Esophagus squamous epithelium (tissue), 5 donors: Measurements from ENCODE around the gene TEX12. TPM values are rescaled to one million over a fixed set of nuclear protein-coding genes. Genes with fewer than 3 reads are reported as not detected.
"Not testable (repeated sequence)": the region's sequence is repeated elsewhere in the genome, so short reads cannot be mapped to it uniquely, and the experiment has no call there.

Experiments used
- DNase-seq: peaks from one replicate; lab custom pipeline; 2025; lab: John Stamatoyannopoulos, UW
- H3K27ac ChIP-seq, 4 donors: fragments of 200-600 bp; sonication (generic); one replicate each; pipeline ENCODE4 v1.5.1; 2016 to 2019; ENCODE audit warnings: mild to moderate bottlenecking in 1 of 4
- H3K27me3 ChIP-seq, 4 donors: fragments of 200-600 bp; sonication (generic); 1 replicate in 3 of 4; 2 replicates in 1 of 4; pipeline versions ENCODE4 v1.5.1 to v1.6.0; 2017 to 2021; ENCODE audit warnings: antibody characterized with exemption in 1 of 4
- H3K36me3 ChIP-seq, 3 donors: fragments of 200-600 bp; sonication (generic); one replicate each; pipeline ENCODE4 v1.5.1; 2016 to 2019
- H3K4me1 ChIP-seq, 3 donors: fragments of 200-600 bp; sonication (generic); one replicate each; pipeline ENCODE4 v1.5.1; 2017 to 2019
- H3K4me3 ChIP-seq, 4 donors: fragments of 200-600 bp; sonication (generic); 1 replicate in 3 of 4; 2 replicates in 1 of 4; pipeline ENCODE4 v1.5.1; 2016 to 2019; ENCODE audit warnings: mild to moderate bottlenecking in 2 of 4, moderate library complexity in 1 of 4
- H3K9me3 ChIP-seq, 3 donors: fragments of 200-600 bp; sonication (generic); one replicate each; pipeline ENCODE4 v1.5.1; 2016 to 2019
- CTCF ChIP-seq, 6 experiments: fragments of 450-650 bp in 4 of 6; fragments of 200-600 bp in 2 of 6; sonication (generic) in 2 of 6; IDR thresholded peaks; one replicate each; pipeline ENCODE4 v1.5.1; 2016 to 2019; ENCODE audit warnings: antibody characterized with exemption in 6 of 6, mild to moderate bottlenecking in 4 of 6, moderate library complexity in 4 of 6
- POLR2A ChIP-seq, 4 donors: fragments of 450-650 bp; IDR thresholded peaks; one replicate each; pipeline ENCODE4 v1.6.1; 2017; ENCODE audit warnings: antibody characterized with exemption in 4 of 4, mild to moderate bottlenecking in 4 of 4, moderate library complexity in 3 of 4
- WGBS, 2 donors: methylation state at CpG; one replicate each; pipeline ENCODE4 v1.1.5; 2018; 5-methylcytosine and 5-hydroxymethylcytosine counted together
- intact Hi-C: fragments of 100-400 bp; cut with DNase I; formaldehyde crosslinking; loops from one replicate; pipeline ENCODE4 v1.15.0; 2022
- total RNA-seq, 4 donors: library from RNA; depleted of rRNA; stranded (reverse); fragments of >200 nt; gene quantifications; one replicate each; pipeline ENCODE4 v1.1.0, GENCODE V29; 2016
- donor health status: DM: yes; HTN: yes; CAD: no.

The TEX12 gene
- total RNA-seq, 4 donors from 2014 or later = 0.38 to 2.5 TPM; not detected in 2

- no peak overlapping the region for H3K27ac ChIP-seq
- H3K9me3 ChIP-seq = no peaks in the 10 kb centered on the region
- no peaks in the 10 kb centered on the region for H3K36me3 ChIP-seq
- TF ChIP-seq CTCF (IDR thresholded peaks at IDR 0.05) (no peak), POLR2A (IDR thresholded peaks at IDR 0.05) (no peak)
- DNase-seq = no peak
- no peaks in the 10 kb centered on the region for H3K27me3 ChIP-seq
- no peak overlapping the region for H3K4me3 ChIP-seq
- intact Hi-C loops = loop anchor here (10.0 kb wide), 1 partner anchor 64 kb away; no protein-coding TSS in a partner anchor
- peaks cover 0 to 17% (median 3%) of the 10 kb centered on the region in 3 donors for H3K4me1 ChIP-seq
- WGBS, 2 donors = 53 to 76% methylated on average over 3 of the region's 3 CpGs
Observed at GRCh38 chr11:112178936-112179335, 11.8 kb downstream of the TEX12 start.

GRCh38 chr11:112179601-112180000 is 12.4 kb downstream of the TEX12 start:
- Histone ChIP-seq H3K27me3 (no peaks in the 10 kb centered on the region), H3K9me3 (no peaks in the 10 kb centered on the region), H3K4me3 (no peak overlapping the region), H3K36me3 (no peaks in the 10 kb centered on the region), H3K4me1 (peaks cover 0 to 17% (median 3%) of the 10 kb centered on the region in 3 donors), H3K27ac (no peak overlapping the region)
- intact Hi-C loops = loop anchor here (10.0 kb wide), 1 partner anchor 65 kb away; no protein-coding TSS in a partner anchor
- no peak for DNase-seq
- TF ChIP-seq POLR2A (IDR thresholded peaks at IDR 0.05) (no peak), CTCF (IDR thresholded peaks at IDR 0.05) (no peak)

GRCh38 chr11:112182867-112183266 is 15.7 kb downstream of the TEX12 start:
- no peaks in the 10 kb centered on the region for H3K36me3 ChIP-seq
- H3K4me3 ChIP-seq = no peak overlapping the region
- DNase-seq = no peak
- 56 to 85% methylated on average over 1 of the region's 1 CpG for WGBS, 2 donors
- no peak overlapping the region for H3K27ac ChIP-seq
- no peaks in the 10 kb centered on the region for H3K9me3 ChIP-seq
- H3K27me3 ChIP-seq = no peaks in the 10 kb centered on the region
- TF ChIP-seq POLR2A (IDR thresholded peaks at IDR 0.05) = no peak
- no peak for TF ChIP-seq CTCF (IDR thresholded peaks at IDR 0.05)
- no peaks in the 10 kb centered on the region for H3K4me1 ChIP-seq
- intact Hi-C loops = no loop called here

GRCh38 chr11:112185883-112186282 is 18.7 kb downstream of the TEX12 start:
- intact Hi-C loops = no loop called here
- H3K27ac ChIP-seq = no peak overlapping the region
- no peak for DNase-seq
- H3K4me3 ChIP-seq = no peak overlapping the region
- H3K36me3 ChIP-seq = no peaks in the 10 kb centered on the region
- no peaks in the 10 kb centered on the region for H3K9me3 ChIP-seq
- TF ChIP-seq CTCF (IDR thresholded peaks at IDR 0.05) = no peak
- TF ChIP-seq POLR2A (IDR thresholded peaks at IDR 0.05) = no peak
- no peaks in the 10 kb centered on the region for H3K27me3 ChIP-seq
- H3K4me1 ChIP-seq = no peaks in the 10 kb centered on the region

- no peaks in the 10 kb centered on the region for H3K27me3 ChIP-seq
- no peak for DNase-seq
- no peaks in the 10 kb centered on the region for H3K4me1 ChIP-seq
- H3K36me3 ChIP-seq = no peaks in the 10 kb centered on the region
- H3K4me3 ChIP-seq = no peak overlapping the region
- H3K9me3 ChIP-seq = no peaks in the 10 kb centered on the region
- intact Hi-C loops = no loop called here
- H3K27ac ChIP-seq = no peak overlapping the region
- no peak for TF ChIP-seq POLR2A (IDR thresholded peaks at IDR 0.05)
Observed at GRCh38 chr11:112186304-112186703, 19.1 kb downstream of the TEX12 start.

GRCh38 chr11:112195113-112195512 is 27.9 kb downstream of the TEX12 start:
- H3K4me3 ChIP-seq, DNase-seq, intact Hi-C loops, H3K9me3 ChIP-seq, H3K27me3 ChIP-seq, H3K36me3 ChIP-seq: not testable (repeated sequence)
- 40 to 53% methylated on average over 11 of the region's 11 CpGs for WGBS, 2 donors
- H3K4me1 ChIP-seq = peaks cover 0 to 18% (median 13%) of the 10 kb centered on the region in 3 donors
- H3K27ac ChIP-seq = peak overlapping the region in 3 of 4 donors; percentile 56 to 80 (median 57)
